HL-60 (cell line): ENCODE results near the gene ADAMTSL3.

Source experiments
- POLR2AphosphoS5 ChIP-seq: IDR thresholded peaks from 2 replicates; pipeline ENCODE4 v1.6.1; 2012; ENCODE audit warnings: low read depth
- TF ChIP-seq, protein P1 (sequence below): IDR thresholded peaks from one replicate; pipeline ENCODE4 v1.5.1; 2011; ENCODE audit warnings: low read length, control low read depth, inconsistent platforms; ENCODE audit not compliant: insufficient read depth

DNA sequence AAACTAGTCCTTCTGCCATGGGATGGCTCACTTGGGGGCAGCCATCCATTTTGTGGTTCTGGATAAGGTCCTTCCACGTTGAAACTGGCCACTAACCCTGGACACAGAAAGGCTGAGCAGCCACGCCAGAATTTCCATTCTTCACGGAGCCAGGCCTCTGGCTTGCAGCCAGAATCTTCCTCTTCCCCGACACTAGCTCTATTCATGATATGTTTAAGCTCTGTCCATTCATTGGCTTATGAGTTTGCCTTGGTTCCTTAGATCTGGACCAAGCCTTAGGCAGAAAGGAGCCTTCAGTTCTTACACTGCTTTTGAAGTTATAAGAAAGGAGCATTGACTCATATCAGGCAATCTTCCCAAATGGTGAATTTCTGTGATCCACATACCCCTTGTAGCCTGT is 293.2 kb downstream of the ADAMTSL3 start:
- TF ChIP-seq POLR2AphosphoS5 = no peak
- TF ChIP-seq, protein P1, sequence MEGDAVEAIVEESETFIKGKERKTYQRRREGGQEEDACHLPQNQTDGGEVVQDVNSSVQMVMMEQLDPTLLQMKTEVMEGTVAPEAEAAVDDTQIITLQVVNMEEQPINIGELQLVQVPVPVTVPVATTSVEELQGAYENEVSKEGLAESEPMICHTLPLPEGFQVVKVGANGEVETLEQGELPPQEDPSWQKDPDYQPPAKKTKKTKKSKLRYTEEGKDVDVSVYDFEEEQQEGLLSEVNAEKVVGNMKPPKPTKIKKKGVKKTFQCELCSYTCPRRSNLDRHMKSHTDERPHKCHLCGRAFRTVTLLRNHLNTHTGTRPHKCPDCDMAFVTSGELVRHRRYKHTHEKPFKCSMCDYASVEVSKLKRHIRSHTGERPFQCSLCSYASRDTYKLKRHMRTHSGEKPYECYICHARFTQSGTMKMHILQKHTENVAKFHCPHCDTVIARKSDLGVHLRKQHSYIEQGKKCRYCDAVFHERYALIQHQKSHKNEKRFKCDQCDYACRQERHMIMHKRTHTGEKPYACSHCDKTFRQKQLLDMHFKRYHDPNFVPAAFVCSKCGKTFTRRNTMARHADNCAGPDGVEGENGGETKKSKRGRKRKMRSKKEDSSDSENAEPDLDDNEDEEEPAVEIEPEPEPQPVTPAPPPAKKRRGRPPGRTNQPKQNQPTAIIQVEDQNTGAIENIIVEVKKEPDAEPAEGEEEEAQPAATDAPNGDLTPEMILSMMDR = no peak
